K562 (cell line): ENCODE data around the gene SLX9. TPM values are rescaled to one million over a fixed set of nuclear protein-coding genes. Genes with fewer than 3 reads are reported as not detected.
A peak's percentile ranks its signal among the peaks of the same experiment; 100 is the strongest.

ENCODE experiments used
- ATAC-seq: fragments of 200-7000 bp; cut with Tn5 transposase; 3 replicates; pipeline ENCODE4 v1.9.1; 2020; ENCODE audit warnings: moderate library complexity
- BruUV-seq: library from RNA; stranded (reverse); fragments of 400-500 nt; replicated peaks from 2 replicates; lab custom pipeline; 2021; lab: Mats Ljungman, UMichigan
- CTCF ChIA-PET: fragments of 300-600 bp; formaldehyde crosslinking; extraction: SDS; loops from one replicate; lab custom pipeline; 2021; ENCODE audit warnings: low intra/inter-chr PET ratio; lab: Yijun Ruan, JAX
- POLR2A ChIA-PET: fragments of 300-600, 350-650 bp; sonication (Branson Sonifier 250); formaldehyde crosslinking; extraction: SDS; loops from one replicate; lab custom pipeline; 2021; ENCODE audit warnings: antibody characterized with exemption, inconsistent platforms; lab: Yijun Ruan, JAX
- DNase-seq, 4 experiments: peaks; one replicate each; pipeline versions ENCODE4 v3.0.0 to v3.0.0-alpha.2; 2011 to 2018; ENCODE audit warnings: low spot score in 3 of 4, mixed read lengths in 3 of 4; ENCODE audit errors: extremely low read depth in 1 of 4
- FAIRE-seq: peaks from 2 replicates; lab custom pipeline; 2011; peaks lifted over from hg19 to GRCh38; lab: Jason Lieb, UNC
- H2AFZ ChIP-seq: 2 replicates; pipeline ENCODE4 v1.6.0; 2011; ENCODE audit warnings: low read depth, low read length, control low read depth, inconsistent platforms
- H3K27ac ChIP-seq: fragments of 200-600 bp; 3 replicates; pipeline ENCODE4 v1.8.0; 2011; ENCODE audit warnings: low read depth, mild to moderate bottlenecking, control low read depth, inconsistent platforms, low read length, moderate library complexity, mixed read lengths; ENCODE audit errors: extremely low read depth
- H3K27me3 ChIP-seq, 2 experiments: fragments of 300-600 bp in 1 of 2; 2 replicates in 1 of 2; 3 replicates in 1 of 2; pipeline versions ENCODE4 v1.6.0 to v1.8.0; 2011; ENCODE audit warnings: inconsistent platforms in 2 of 2, low read length in 2 of 2, mild to moderate bottlenecking in 1 of 2, mixed read lengths in 1 of 2, moderate library complexity in 1 of 2; ENCODE audit not compliant: control insufficient read depth in 2 of 2, insufficient read depth in 2 of 2
- H3K36me3 ChIP-seq: fragments of 300-600 bp; 3 replicates; pipeline ENCODE4 v1.8.0; 2011; ENCODE audit warnings: mild to moderate bottlenecking, low read length, inconsistent platforms; ENCODE audit not compliant: control insufficient read depth, insufficient read depth
- H3K4me1 ChIP-seq, 2 experiments: fragments of 200-600 bp in 1 of 2; replicated peaks in 1 of 2; 2 replicates in 1 of 2; 3 replicates in 1 of 2; pipeline versions ENCODE4 v1.5.1 to v1.8.0; 2011; ENCODE audit warnings: inconsistent platforms in 2 of 2, low read length in 2 of 2, mild to moderate bottlenecking in 1 of 2, mixed read lengths in 1 of 2, moderate library complexity in 1 of 2; ENCODE audit not compliant: control insufficient read depth in 2 of 2, insufficient read depth in 2 of 2
- H3K4me2 ChIP-seq: 2 replicates; pipeline ENCODE4 v1.6.1; 2011; ENCODE audit warnings: low read length, control low read depth, inconsistent platforms, mixed read lengths; ENCODE audit not compliant: insufficient read depth
- H3K4me3 ChIP-seq: fragments of 200-600 bp; sonication (generic), shearing (Covaris generic); 2 replicates; pipeline ENCODE4 v1.5.1; 2016; ENCODE audit warnings: control low read depth, inconsistent platforms
- H3K79me2 ChIP-seq: fragments of 200-600 bp; 3 replicates; pipeline ENCODE4 v1.8.0; 2011; ENCODE audit warnings: low read length, inconsistent platforms; ENCODE audit not compliant: control insufficient read depth, insufficient read depth
- H3K9ac ChIP-seq, 2 experiments: 2 replicates each; pipeline versions ENCODE4 v1.6.0 to v1.6.1; 2011; ENCODE audit warnings: low read depth in 2 of 2, low read length in 2 of 2, control low read depth in 1 of 2, inconsistent platforms in 1 of 2, mild to moderate bottlenecking in 1 of 2, mixed read lengths in 1 of 2; ENCODE audit not compliant: insufficient read depth in 1 of 2
- H3K9me1 ChIP-seq: one replicate; pipeline ENCODE4 v1.6.0; 2011; ENCODE audit warnings: inconsistent platforms, mild to moderate bottlenecking, low read length, moderate library complexity; ENCODE audit not compliant: control insufficient read depth, insufficient read depth
- H3K9me3 ChIP-seq: replicated peaks from 2 replicates; pipeline ENCODE4 v1.5.1; 2011; ENCODE audit warnings: low read depth, low read length, inconsistent platforms; ENCODE audit not compliant: control insufficient read depth, insufficient read depth
- H4K20me1 ChIP-seq: replicated peaks from 2 replicates; pipeline ENCODE4 v1.6.1; 2011; ENCODE audit warnings: low read length, inconsistent platforms, mixed read lengths; ENCODE audit not compliant: control insufficient read depth, insufficient read depth
- CBX1 ChIP-seq: sonication (generic); IDR thresholded peaks from 2 replicates; pipeline ENCODE4 v1.6.1; 2016; ENCODE audit warnings: antibody characterized with exemption, low read depth, mild to moderate bottlenecking
- DPF2 ChIP-seq: fragments of 450-650 bp; IDR thresholded peaks from 2 replicates; pipeline ENCODE4 v1.6.1; 2016
- E2F8 ChIP-seq: fragments of 450-650 bp; IDR thresholded peaks from 2 replicates; pipeline ENCODE4 v1.7.1; 2018; ENCODE audit warnings: mild to moderate bottlenecking, low read depth; ENCODE audit not compliant: partially characterized antibody
- ELF2 ChIP-seq: fragments of 250-450 bp; sonication (Bioruptor Pico); IDR thresholded peaks from 2 replicates; pipeline ENCODE4 v1.5.0; 2021; ENCODE audit warnings: mild to moderate bottlenecking
- FOXK2 ChIP-seq, 2 experiments: fragments of 450-650 bp; IDR thresholded peaks in 1 of 2; conservative IDR thresholded peaks in 1 of 2; 2 replicates each; pipeline ENCODE4 v1.6.1; 2016; ENCODE audit warnings: low read depth in 2 of 2, mild to moderate bottlenecking in 1 of 2
- GATAD2B ChIP-seq: fragments of 450-650 bp; IDR thresholded peaks from 2 replicates; pipeline ENCODE4 v1.6.1; 2017; ENCODE audit warnings: mild to moderate bottlenecking, borderline replicate concordance
- IRF9 ChIP-seq: fragments of 450-650 bp; IDR thresholded peaks from 2 replicates; pipeline ENCODE4 v1.6.1; 2016; ENCODE audit warnings: missing biosample characterization, missing genetic modification characterization
- JUND ChIP-seq, 2 experiments: IDR thresholded peaks; 2 replicates in 1 of 2; 3 replicates in 1 of 2; pipeline ENCODE4 v1.6.1; 2011; ENCODE audit warnings: borderline replicate concordance in 2 of 2, low read depth in 2 of 2, low read length in 2 of 2, improper control_type of control experiment in 1 of 2, missing biosample characterization in 1 of 2, missing genetic modification characterization in 1 of 2, missing genetic modification reagents in 1 of 2
- POU5F1 ChIP-seq: fragments of 150-350 bp; IDR thresholded peaks from 2 replicates; pipeline ENCODE4 v1.6.1; 2014; ENCODE audit warnings: borderline replicate concordance, low read length, low read depth, mild to moderate bottlenecking; ENCODE audit not compliant: partially characterized antibody
- SIRT6 ChIP-seq: IDR thresholded peaks from one replicate; pipeline ENCODE4 v1.6.1; 2012; ENCODE audit warnings: low read depth, mild to moderate bottlenecking, control low read depth, inconsistent platforms, low read length, moderate library complexity
- ZBTB34 ChIP-seq: fragments of 250-450 bp; sonication (Bioruptor Pico); IDR thresholded peaks from 2 replicates; pipeline ENCODE4 v1.8.0; 2021; ENCODE audit warnings: mild to moderate bottlenecking, moderate library complexity
- ZNF134 ChIP-seq: fragments of 250-450 bp; sonication (Bioruptor Pico); conservative IDR thresholded peaks from 2 replicates; pipeline ENCODE4 v1.4.0; 2020
- ZNF354B ChIP-seq: fragments of 250-450 bp; sonication (Bioruptor Pico); IDR thresholded peaks from 2 replicates; pipeline ENCODE4 v1.4.0; 2020
- ZNF57 ChIP-seq: fragments of 450-650 bp; formaldehyde crosslinking; IDR thresholded peaks from 2 replicates; pipeline ENCODE4 v1.4.0; 2020; ENCODE audit warnings: mild to moderate bottlenecking, moderate library complexity
- ZSCAN29 ChIP-seq: fragments of 450-650 bp; IDR thresholded peaks from 2 replicates; pipeline ENCODE4 v1.6.1; 2017
- WGBS: fragments of 100-300 bp; shearing (Covaris generic); methylation state at CpG from one replicate; pipeline ENCODE4 v1.1.6; 2016; ENCODE audit warnings: low coverage, mixed read lengths; ENCODE audit not compliant: insufficient coverage; ENCODE audit errors: missing lambda C conversion rate; 5-methylcytosine and 5-hydroxymethylcytosine counted together
- in situ Hi-C: fragments of 300-500 bp; cut with MboI; formaldehyde crosslinking; loops from 4 replicates; pipeline ENCODE4 v1.15.0; 2018; ENCODE audit warnings: inconsistent platforms, mixed read lengths
- intact Hi-C: fragments of 100-400 bp; cut with micrococcal nuclease; formaldehyde crosslinking; loops from 2 replicates; pipeline ENCODE4 v1.14.2; 2022
- polyA plus RNA-seq, 8 experiments: library from polyadenylated mRNA; depleted of rRNA in 4 of 8; stranded (reverse) in 5 of 8; unstranded in 3 of 8; fragments of >200 nt; fragmentation: Nextera tagmentation in 2 of 8; fragmentation: Illumina TruSeq in 1 of 8; extraction: Ambion mirVana in 2 of 8; extraction: Trizol in 1 of 8; gene quantifications; 2 replicates each; pipeline versions ENCODE4 v1.2.1 to v1.2.3, GENCODE V29; 2011 to 2014; ENCODE audit warnings: inconsistent platforms in 1 of 8, missing spikeins in 1 of 8
- total RNA-seq, 7 experiments: library from RNA; depleted of rRNA in 6 of 7; stranded (reverse); fragments of >200 nt in 6 of 7; fragmentation: Illumina TruSeq in 2 of 7; extraction: Trizol in 2 of 7; gene quantifications; 2 replicates each; pipeline versions ENCODE4 v1.2.1 to v1.2.3, GENCODE V29; 2011 to 2021; ENCODE audit warnings: low replicate concordance in 1 of 7

SLX9 gene
- total and polyA plus RNA-seq, 9 of the 15 experiments (the other 6 are each of a cell fraction or from before 2014, with no cell fraction given), result 1.2 to 75.5 (median 16.5) TPM

GRCh38 chr21:44943686-44944550 lies 4.1 kb downstream of the SLX9 start:
- no TSS peak for BruUV-seq
- WGBS, result 90% methylated on average over 24 of the region's 24 CpGs
- H3K27me3 ChIP-seq, result no peaks in the 10 kb centered on the region
- TF ChIP-seq POU5F1, result no peak
- no peak for TF ChIP-seq ELF2
- TF ChIP-seq JUND (IDR thresholded peaks at IDR 0.05; ENCODE audit: borderline replicate concordance, low read depth, low read length), result no peak
- TF ChIP-seq JUND (tag; IDR thresholded peaks at IDR 0.05; ENCODE audit: borderline replicate concordance, low read depth, low read length), result no peak
- TF ChIP-seq ZNF57 (CRISPR knock-in tag), result no peak
- no peak for TF ChIP-seq ZSCAN29
- TF ChIP-seq ZNF134, result no peak
- TF ChIP-seq DPF2, result no peak
- TF ChIP-seq ZNF354B (CRISPR knock-in tag), result no peak
- no peak for TF ChIP-seq FOXK2 (conservative IDR thresholded peaks at IDR 0.05 in 1 of 2, IDR thresholded peaks at IDR 0.05 in 1 of 2; ENCODE audit: low read depth in 2 of 2)
- no peak for TF ChIP-seq E2F8
- no peak for TF ChIP-seq ZBTB34
- TF ChIP-seq SIRT6, result no peak
- no peak for TF ChIP-seq GATAD2B
- TF ChIP-seq IRF9 (tag), result no peak
- no peak for TF ChIP-seq CBX1

More at GRCh38 chr21:44943686-44944550, 4.1 kb downstream of the SLX9 start:
- peaks cover 45% of the 10 kb centered on the region for H4K20me1 ChIP-seq
- in situ Hi-C loops (no loop called here), intact Hi-C loops (no loop called here)
- no peak for FAIRE-seq
- no peak for ATAC-seq
- peaks cover 75% of the 10 kb centered on the region; the same call in 2 of the 3 replicates for H3K36me3 ChIP-seq
- H3K79me2 ChIP-seq, result peaks cover 95% of the 10 kb centered on the region
- H3K9me3 ChIP-seq, result no peaks in the 10 kb centered on the region
- H3K4me1 ChIP-seq, result peaks cover 13 to 48% of the 10 kb centered on the region in 2 experiments; a peak in 4 of 5 replicates
- peaks cover 8% of the 10 kb centered on the region for H3K9me1 ChIP-seq
- DNase-seq, result no peak
- peak overlapping the region in 1 of 2 experiments; percentile 53; a peak in 1 of 4 replicates for H3K9ac ChIP-seq
- no peak overlapping the region for H3K4me2 ChIP-seq
- ChIA-PET CTCF (interaction anchor here (0.5 kb wide), 1 partner anchor 182 kb away, joined by 3 read pairs; no protein-coding TSS in a partner anchor), POLR2A (interaction anchor here (0.6 to 4.2 kb wide), 6 partner anchors 9 to 867 kb away, joined by 3 to 14 read pairs (median 4); no protein-coding TSS in a partner anchor)
- no peak overlapping the region for H3K4me3 ChIP-seq
- H2AFZ ChIP-seq, result no peak overlapping the region
- no peak overlapping the region for H3K27ac ChIP-seq
